ENCODE data around the gene LARP4B.
"Not testable (repeated sequence)": the region's sequence is repeated elsewhere in the genome, so short reads cannot be mapped to it uniquely, and the experiment has no call there.

LARP4B gene

DNA sequence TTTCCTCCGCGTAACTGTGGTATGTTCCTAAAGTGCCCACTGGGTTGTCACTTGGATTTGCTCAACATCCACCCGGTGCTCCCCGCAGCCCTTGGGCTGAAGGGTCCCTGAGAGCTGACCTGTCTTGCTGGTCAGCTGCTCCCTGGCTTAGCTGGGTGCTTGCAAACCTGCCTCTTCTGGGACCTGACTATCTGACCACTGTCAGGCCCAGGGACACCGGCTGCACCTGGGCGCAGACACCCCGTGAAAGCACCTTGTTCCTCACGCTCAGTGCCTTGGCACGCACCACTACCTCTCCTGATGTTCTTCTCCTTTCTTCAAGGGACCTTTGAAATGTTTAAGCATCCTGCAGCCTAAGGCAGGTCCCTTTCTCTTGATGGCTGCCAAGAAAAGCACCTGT lies 26.6 kb upstream of the LARP4B start:
- no peak for DNase-seq (ENCODE audit: low read depth in 3 of 3)

DNA sequence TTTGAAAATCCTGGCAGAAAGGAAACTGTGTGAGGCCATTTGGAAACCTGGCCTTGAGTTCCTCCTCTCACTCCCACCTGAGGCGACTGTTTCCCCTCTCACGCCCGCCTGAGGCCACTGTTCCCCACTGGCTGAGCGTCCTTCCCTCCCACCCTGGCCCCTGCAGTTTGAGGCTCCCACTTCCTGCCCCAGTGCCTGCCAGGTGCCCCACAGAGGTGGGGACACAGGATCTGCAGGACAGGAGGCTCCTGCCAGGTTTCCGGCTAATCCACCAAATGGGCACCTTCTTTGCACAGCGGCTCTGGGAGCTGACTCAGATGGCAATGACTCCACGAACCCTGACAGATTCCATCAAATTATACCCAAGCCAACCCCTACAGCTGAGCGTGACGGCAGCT lies 24.3 kb upstream of the LARP4B start:
- DNase-seq (ENCODE audit: low read depth in 3 of 3), result no peak

DNA sequence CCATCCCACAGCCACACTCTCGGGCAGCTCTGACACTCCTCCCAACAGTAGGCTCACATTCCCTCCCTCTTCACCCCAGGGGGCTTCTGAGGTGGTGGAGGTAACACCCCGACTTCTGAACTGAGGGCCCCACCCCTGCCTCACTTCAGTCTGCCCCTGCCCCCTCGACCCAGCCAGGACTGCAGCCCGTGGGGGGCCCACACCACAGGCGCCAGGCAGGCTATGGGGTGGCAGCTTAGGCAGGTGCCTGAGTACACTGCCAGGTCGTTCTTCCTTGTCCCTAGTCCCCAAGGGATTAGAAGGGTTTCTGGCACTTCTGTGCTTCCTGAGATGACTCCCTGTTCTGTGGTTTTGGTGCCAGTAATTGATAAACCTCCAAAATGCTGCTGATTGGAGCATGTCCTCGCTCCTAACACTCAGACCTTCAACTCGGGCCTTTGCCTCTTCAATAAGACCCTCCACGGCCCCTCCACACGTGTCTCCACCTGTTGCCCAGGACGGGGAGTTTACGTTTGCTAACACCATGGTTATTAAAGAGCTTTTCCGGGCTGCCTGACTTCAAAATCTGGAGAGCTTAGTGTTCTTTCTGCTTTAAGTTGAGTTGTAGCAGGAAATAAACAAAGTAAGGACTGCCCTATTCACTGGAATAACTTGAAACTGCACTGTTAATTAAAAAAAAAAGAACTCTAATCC lies 23.8 kb upstream of the LARP4B start:
- DNase-seq (ENCODE audit: low read depth in 3 of 3), result no peak

DNA sequence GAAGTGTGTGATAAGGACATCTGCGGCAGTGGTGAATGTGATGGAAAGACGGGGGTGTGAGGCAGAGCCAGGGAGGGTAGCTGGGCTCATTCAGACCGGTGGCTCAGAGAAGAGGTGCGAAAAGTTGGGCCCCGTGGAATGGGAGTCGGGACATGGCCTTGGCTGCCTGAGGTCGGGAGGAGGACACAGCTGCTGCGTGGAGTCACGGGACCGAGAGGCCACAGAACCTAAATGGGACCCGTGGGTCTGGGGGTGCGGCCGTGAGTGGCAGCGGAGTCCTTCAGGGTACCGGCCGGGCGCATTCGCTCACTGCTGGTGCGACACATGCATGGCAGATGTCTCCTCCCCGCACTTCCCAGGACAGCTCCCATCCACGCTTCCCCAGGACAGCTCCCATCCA lies 22.9 kb upstream of the LARP4B start:
- no peak for DNase-seq (ENCODE audit: low read depth in 3 of 3)

DNA sequence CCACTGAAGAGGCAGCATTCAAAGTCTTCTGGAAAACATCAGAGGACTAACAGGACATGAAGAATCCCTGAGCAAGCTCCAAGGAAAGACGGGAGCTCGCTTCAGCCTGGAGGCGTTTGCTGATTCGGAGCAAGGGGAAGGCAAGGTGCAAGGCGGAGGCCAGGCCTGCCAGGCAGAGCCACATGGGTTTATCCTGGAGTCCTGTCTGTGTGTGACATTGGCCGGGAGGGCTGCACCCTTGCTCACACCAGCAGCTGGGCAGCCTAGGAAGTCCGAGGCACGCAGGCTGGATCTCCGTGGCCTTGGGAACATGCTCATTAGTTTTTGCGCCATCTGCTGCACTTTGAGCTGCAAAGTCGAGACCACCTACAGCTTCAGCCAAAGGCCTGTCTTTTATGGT lies 22.3 kb upstream of the LARP4B start:
- no peak for DNase-seq (ENCODE audit: low read depth in 3 of 3)

DNA sequence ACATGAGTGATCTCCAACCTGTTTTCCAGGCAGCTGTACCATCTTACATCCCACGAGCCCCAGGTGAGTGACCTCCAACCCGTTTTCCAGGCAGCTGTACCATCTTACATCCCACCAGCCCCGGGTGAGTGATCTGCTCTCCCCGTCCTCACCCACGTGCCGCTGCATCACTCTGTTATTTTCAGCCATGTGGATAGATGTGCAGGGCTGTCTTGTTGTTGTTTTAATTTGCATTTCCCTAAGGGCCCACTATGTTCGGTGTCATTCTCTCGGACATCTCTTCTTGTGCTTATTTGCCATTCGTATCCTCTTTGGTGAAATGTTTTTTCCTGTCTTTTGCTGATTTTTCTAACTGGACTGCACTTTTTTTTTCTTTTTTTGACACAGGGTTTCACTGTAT lies 17.9 kb upstream of the LARP4B start:
- no peak for DNase-seq (ENCODE audit: low read depth in 3 of 3)

DNA sequence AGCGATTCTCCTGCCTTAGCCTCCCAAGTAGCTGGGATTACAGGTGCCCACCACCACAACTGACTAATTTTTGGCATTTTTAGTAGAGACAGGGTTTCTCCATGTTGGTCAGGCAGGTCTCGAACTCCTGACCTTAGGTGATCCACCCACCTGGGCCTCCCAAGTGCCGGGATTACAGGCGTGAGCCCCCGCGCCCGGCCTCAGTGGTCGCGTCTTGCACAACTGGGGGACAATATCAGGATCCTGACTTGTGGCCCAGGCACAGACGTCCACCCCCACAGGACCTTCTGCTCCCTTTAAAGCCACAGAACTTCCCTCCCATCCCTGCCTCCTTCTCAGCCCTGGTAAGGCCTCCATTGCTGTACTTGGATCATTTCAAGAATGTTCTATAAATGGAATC lies 16.8 kb upstream of the LARP4B start:
- DNase-seq (ENCODE audit: low read depth in 3 of 3), result no peak

DNA sequence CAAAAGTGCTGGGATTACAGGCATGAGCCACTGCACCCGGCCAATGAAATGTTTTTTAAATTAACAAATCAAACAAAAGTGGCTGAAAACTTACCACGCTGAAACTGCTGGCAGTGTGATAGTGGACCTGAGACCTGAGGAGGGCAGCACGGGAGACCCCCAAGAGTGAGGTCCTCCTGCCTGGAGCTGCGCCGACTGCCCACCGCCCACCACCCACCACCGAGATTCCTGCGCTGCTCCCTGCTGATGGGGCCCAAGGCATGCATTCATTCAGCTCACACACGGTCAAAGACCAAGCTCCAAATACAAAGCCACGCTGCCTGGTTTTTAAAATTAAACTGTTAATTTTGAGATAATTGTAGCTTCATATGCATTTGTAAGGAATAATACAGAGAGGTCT lies 16.4 kb upstream of the LARP4B start:
- no peak for DNase-seq (ENCODE audit: low read depth in 3 of 3)

DNA sequence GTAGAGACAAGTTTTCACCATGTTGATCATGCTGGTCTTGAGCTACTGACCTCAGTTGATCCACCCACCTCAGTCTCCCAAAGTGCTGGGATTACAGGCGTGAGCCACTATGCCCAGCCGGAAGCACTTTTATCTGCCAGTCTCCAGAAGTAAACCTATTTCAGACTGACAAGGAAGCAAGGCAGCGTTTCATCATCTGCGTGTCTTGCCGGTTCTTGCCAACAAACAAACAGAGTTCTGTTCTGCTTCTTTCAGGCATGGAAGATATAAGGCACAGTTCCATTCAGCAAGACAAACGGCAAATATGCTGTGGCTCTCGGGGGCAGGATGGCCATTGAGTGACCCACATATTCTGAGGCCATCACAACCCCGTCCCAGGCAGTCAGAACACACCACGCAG lies 15.5 kb upstream of the LARP4B start:
- no peak for DNase-seq (ENCODE audit: low read depth in 3 of 3)

DNA sequence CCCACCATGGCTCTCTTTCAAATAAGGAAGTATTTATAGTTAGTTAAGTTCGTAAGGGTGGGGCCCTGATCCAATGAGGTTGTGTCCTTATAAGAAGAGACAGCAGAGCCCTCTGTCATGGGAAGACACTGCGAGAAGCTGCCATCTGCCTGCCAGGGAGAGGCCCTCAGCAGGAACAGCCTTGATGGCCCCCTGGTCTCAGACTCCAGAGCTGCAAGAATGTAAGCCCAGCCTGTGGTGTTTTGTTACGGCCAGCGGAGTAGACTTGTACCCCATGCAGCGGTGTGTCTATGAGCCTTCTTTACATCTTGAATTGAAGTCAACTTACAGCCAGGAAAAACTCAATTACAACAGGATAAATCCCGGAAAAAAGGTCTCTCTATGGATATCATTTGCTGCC lies 14.3 kb upstream of the LARP4B start:
- no peak for DNase-seq (ENCODE audit: low read depth in 3 of 3)

DNA sequence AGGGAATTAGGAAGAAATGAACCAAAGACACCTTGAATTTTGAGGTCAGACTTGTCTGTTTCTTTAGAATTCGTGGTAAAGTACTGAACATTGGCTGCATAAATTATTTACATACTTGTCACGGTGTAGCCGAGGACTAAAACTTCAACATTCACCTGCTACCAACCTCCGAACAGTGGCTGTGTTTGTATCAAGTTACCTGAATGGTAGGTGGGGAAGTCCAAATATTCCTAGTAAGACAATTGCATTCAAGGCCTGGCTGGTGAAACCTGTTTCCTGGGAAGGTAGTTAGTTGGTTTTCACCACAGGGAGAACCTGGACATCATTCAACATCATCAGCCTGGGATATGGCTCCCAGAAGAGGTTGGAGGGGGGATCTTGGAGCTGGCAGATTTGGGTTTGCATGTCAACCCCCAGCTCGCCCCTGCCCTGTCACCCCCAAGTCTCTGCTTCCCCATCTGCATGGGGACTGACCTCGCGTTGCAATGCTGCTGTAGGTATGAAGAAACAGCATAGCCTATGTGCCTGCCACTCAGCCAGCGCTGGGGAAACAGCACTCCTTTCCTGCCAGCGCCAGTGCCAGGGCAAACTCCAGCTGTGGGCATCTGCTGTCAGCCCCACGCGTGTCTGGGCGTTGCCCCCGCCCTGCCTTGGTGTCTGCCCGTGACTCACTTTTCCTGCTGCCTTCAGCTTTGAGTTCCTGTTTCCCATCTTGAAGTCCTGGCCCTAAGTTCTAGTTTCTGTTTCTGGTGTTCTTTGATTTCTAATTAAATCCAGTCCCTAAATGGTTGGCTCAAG lies 12.7 kb upstream of the LARP4B start:
- DNase-seq (ENCODE audit: low read depth in 3 of 3), result peak in 1 of 3 experiments; percentile 24

DNA sequence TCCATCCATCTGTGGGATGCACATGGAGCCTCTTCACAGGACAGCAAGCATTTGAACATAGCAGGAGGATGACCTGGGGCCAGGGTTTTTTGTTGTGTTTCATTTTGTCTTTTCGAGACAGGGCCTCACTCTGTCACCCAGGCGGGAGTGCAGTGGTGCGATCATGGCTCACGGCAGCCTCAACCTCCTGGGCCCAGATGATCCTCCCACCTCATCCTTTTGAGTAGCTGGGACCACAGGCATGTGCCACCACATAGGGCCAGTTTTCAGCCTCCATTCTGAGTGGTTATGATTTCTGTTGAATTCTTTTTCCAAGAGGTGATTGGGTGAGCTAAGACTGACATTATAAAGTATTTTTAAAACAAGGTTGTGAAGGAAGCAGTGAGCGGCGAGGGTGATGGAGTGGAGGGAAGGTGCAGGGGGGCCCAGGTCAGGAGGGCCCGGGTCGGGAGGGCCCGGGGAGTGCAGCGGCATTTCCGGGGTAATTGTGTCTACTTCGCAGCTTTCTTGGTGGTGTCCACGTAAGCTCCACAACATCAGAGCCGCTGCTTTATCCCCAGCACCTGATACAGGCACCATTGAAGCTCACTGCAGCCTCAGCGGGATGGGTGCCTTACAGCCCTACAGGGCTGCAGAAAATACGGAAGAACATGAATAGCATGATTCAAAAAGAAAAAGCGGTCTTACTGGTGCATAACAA lies 12.0 kb upstream of the LARP4B start:
- DNase-seq (ENCODE audit: low read depth in 3 of 3), result no peak

DNA sequence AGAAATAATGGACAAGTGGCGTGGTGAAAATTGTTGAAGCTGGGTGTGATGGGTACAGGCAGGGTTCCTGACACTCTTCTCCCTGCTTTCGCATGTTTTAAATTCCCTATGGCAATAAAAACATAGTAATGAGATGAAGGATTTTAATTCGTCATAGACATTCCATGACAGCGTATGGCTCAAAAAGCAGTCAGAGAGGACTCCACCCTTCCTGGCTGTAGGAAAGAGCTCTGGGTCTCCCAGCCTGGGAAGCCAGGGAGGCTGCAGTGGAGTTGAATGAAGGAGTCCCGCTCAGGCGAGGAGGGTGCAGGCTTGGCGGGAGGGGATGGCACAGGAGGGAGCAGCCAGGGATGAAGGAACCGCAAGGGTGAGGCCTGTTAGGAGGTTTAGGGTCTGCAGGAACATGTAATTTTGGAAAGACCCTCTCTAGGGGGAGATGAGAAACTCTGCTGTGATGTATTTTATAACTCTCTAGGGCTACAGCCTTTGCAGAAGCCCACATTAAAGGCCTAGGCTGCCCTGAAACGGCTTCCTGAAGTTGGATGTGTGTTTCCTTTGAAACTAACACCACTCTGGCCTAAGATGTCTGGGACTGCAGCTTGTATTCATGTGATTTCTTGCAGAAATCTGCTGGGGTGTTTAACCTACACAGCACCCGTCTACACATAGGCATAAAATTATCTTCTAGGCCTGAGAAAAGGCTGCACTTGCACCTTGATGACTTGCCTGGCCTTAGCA lies 7.6 kb upstream of the LARP4B start:
- DNase-seq (ENCODE audit: low read depth in 3 of 3), result no peak

DNA sequence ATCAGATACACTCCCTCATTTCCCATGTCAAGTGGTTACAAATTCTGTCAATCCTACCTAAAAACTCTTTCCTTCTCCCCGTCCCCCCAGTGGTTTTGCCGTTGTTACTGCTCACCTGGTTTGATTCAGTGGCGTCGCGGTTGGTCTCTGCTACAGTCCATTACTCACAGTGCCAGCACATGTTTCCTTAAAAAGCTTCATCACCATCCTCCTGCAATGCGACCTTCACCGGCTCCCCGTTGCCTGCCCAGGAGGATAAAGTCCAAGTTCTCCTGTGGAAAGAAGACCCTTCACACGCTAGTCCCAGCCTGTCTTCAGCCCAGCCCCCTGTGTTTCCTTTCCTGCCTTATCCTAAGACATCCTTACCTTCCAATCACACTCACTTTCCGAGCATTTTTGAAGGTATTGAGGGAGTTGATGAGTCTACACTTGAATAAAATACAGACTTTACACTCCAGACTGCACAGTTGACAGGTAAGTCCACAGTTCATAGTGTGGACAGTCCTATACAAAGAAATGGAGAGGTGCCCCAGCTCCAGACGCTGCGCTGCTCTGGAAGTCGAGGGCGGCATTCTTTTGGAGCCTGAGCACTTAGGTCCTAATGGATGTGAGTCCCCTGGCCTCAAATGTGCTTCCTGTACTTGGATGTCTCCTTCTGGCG lies 3.4 kb upstream of the LARP4B start:
- no peak for DNase-seq (ENCODE audit: low read depth in 3 of 3)

DNA sequence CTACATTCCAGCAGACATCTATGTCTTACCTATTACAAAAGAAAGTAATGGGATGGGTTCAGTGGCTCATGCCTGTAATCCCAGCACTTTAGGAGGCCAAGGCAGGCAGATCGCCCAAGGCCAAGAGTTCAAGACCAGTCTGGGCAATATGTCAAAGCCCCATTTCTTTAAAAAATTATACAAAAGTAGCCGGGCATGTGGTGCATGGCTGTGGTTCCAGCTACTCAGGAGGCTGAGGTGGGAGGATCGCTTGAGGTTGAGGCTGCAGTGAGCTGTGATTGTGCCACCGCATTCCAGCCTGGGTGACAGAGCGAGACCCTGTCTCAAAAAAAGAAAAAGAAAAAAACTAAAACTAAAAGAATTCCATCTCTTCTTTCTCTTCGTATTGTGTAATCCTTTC lies 2.7 kb upstream of the LARP4B start:
- DNase-seq (ENCODE audit: low read depth in 3 of 3), result not testable (repeated sequence)

DNA sequence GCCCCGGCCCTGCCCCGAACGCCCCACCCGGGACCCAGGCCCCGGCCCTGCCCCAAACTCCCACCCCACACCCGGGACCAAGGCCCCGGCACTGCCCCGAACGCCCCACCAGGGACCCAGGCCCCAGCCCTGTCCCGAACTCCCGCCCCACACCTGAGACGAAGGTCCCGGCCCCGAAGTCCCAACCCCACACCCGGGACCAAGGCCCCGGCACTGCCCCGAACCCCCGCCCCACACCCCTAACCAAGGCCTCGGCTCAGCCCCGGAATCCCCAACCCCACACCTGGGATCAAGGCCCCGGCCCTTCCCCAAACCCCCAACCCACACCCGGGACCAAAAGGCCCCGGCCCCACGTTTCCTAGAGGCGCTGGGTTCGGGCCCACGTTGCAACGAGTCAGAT lies 1.1 kb upstream of the LARP4B start:
- DNase-seq (ENCODE audit: low read depth in 3 of 3), result no peak

DNA sequence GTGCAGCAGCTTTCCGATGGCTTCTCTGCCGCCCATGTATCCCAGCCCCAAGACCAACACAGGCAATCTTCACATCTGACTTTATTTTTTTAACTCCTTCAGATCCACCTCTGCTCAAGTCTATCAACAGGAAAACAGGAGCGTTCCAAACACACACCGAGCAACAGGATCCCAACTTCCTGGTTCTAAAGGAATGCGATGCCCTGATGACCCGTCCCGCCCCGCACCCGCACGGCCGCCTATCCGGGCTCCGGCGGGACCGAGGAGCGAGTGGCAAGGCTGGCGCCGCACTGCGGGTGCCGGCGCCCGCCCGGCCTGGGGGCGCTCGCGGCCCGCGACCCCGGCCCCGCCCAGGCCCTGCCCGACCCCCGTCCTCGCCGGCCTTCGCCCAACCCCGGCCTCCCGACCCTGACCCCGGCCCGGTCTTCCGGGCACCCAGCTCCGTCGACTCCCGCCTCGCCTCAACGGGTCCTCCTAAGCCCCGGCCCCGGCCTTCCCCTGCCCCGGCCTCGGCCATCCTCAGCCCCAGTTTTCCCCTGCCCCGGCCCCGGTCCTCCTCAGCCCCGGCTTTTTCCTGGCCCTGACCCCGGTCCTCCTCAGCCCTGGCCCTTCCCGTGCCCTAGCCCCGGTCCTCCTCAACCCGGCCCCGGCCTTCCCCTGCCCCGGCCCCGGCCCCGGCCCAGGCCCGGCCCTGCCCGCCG lies 730 bp downstream of the LARP4B start:
- no peak for DNase-seq (ENCODE audit: low read depth in 3 of 3)

DNA sequence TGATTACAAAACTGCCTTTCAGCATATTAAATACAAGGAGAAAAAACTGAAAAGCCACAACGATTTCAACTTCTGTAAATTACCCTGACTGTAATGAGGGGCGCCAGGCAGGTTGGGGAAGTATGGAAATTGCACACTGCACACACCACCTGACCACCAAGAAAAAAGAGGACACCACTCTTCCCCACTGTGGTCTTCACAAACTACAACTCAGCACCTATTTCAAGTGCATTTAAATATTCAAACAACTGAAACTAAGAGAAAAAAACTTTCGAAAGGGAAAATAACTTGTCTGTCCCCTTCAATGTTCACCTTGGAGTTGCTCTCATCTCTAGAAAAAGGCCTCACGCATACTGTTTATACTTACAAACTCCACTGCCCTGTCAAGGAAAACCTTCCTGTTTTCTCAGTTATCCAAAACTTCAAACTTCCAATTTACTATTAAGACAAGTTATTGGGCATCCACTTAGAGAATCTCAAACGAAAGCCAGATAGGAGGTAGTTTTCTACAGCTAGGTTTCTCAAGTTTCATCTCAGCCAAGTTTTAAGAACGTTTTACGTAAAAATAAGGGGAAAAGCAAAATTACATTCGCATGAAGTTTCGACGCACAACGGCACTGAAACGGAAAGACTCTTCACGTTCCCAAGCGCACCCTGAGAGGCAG lies 1.4 kb downstream of the LARP4B start:
- DNase-seq (ENCODE audit: low read depth in 3 of 3), result no peak

DNA sequence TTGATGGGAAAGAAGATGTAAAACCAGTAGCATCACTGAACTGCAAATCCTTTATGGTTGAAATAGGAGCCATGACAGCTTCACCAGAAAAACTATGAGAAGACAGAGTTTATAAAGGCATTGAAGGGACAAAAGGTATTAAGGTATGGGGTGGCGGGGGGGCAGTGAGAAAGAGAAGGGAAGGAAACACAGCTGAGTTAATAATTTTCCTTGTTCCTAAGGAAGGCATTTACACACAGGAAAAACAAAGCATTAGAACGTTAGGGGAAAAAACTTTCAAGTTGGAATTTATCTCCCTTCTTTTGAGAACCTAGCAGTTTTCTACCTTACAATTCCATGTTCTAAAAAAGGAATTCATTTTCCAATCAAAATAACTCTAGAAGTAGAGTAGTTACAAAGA lies 4.4 kb downstream of the LARP4B start:
- DNase-seq (ENCODE audit: low read depth in 3 of 3), result no peak

DNA sequence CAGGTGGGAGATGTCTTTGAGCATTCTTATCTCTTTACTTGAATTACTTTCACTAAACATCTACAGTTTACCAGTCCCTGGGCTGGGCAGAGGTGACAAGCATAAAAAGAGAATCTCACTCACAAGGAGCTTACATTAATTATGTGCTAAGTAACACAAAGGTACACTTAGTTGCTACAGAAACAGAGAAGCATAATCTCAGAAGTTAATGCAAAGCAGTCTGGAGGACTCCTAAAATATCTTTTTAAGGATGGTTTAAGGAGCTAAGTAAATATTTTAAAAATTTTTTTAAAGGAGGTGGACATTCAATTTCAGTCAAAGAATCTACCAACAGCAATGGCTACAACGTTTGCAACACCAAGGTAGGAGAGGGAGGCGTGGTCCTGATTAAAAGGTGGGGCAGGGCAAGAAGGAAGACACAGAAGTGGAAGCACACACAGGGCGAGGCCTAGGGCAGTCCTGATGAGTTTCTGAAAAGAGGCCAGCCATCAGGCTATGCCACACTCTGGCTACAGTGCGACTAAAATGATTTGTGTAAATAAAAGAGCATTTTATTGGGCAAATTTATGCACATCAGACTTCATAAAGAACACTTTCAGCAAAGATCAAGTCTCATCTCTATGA lies 5.3 kb downstream of the LARP4B start:
- DNase-seq (ENCODE audit: low read depth in 3 of 3), result no peak

Data from stimulated activated CD4-positive, alpha-beta T cell treated with anti-CD3 and anti-CD28 coated beads, TNF-alpha, amount 100 ng/mL, for 24 hours (primary cell).